ENCODE data around the gene ANKLE1. TPM values are rescaled to one million over a fixed set of nuclear protein-coding genes. Genes with fewer than 3 reads are reported as not detected.

The ANKLE1 gene
- total RNA-seq, 1 donor from 2014 or later, result 3.0 TPM

GRCh38 chr19:17325881-17326594 is 44.3 kb downstream of the ANKLE1 start:
- DNase-seq (ENCODE audit: low read depth, low spot score), result no peak

GRCh38 chr19:17326595-17326966 is 44.9 kb downstream of the ANKLE1 start:
- DNase-seq (ENCODE audit: low read depth, low spot score), result no peak

- DNase-seq (ENCODE audit: low read depth, low spot score), result no peak
Observed at GRCh38 chr19:17327068-17327653, 45.5 kb downstream of the ANKLE1 start.

GRCh38 chr19:17327654-17328516 is 46.2 kb downstream of the ANKLE1 start:
- no peak for DNase-seq (ENCODE audit: low read depth, low spot score)

GRCh38 chr19:17328517-17329365 is 47.0 kb downstream of the ANKLE1 start:
- no peak for DNase-seq (ENCODE audit: low read depth, low spot score)

GRCh38 chr19:17329366-17330261 is 47.9 kb downstream of the ANKLE1 start:
- DNase-seq (ENCODE audit: low read depth, low spot score), result no peak

- no peak for DNase-seq (ENCODE audit: low read depth, low spot score)
Observed at GRCh38 chr19:17330262-17331044, 48.8 kb downstream of the ANKLE1 start.

GRCh38 chr19:17331045-17331558 is 49.4 kb downstream of the ANKLE1 start:
- no peak for DNase-seq (ENCODE audit: low read depth, low spot score)

GRCh38 chr19:17332360-17332676 is 50.6 kb downstream of the ANKLE1 start:
- no peak for DNase-seq (ENCODE audit: low read depth, low spot score)

- DNase-seq (ENCODE audit: low read depth, low spot score), result no peak
Observed at GRCh38 chr19:17332677-17333581, 51.2 kb downstream of the ANKLE1 start.

- DNase-seq (ENCODE audit: low read depth, low spot score), result no peak
Observed at GRCh38 chr19:17333611-17334413, 52.1 kb downstream of the ANKLE1 start.

- DNase-seq (ENCODE audit: low read depth, low spot score), result peak; percentile 94
Observed at GRCh38 chr19:17334414-17335409, 53.0 kb downstream of the ANKLE1 start, which contains the start of gene ANO8. Gene ANO8 (minus strand): TSS chr19:17334855. CDS start chr19:17334670, 185 bp downstream.

- no peak for DNase-seq (ENCODE audit: low read depth, low spot score)
Observed at GRCh38 chr19:17335575-17335974, 53.9 kb downstream of the ANKLE1 start.
